ENCODE data around the gene CCNQ. TPM values are rescaled to one million over a fixed set of nuclear protein-coding genes. Genes with fewer than 3 reads are reported as not detected.

Gene CCNQ
- total and polyA plus RNA-seq, 2 donors (not counting 3 experiments of a cell fraction or from before 2014, with no cell fraction given), result 21.3 to 37.0 TPM

GRCh38 chrX:153582896-153583295 lies 16.0 kb downstream of the CCNQ start:
- H3K9me3 ChIP-seq (replicated peaks; ENCODE audit: control insufficient read depth, insufficient read depth, low read length), result no peaks in the 10 kb centered on the region
- TF ChIP-seq GATA2 (IDR thresholded peaks at IDR 0.05; ENCODE audit: insufficient read depth, insufficient read length, low read depth, low read length) (no peak), MAX (IDR thresholded peaks at IDR 0.05; ENCODE audit: insufficient read depth, insufficient read length) (no peak), MYC (IDR thresholded peaks at IDR 0.05; ENCODE audit: low read depth, low read length) (no peak), EZH2 (IDR thresholded peaks at IDR 0.05; ENCODE audit: borderline replicate concordance, low read depth, low read length, severe bottlenecking) (no peak), JUN (IDR thresholded peaks at IDR 0.05; ENCODE audit: borderline replicate concordance, insufficient read depth, insufficient read length, low read depth) (no peak), POLR2AphosphoS5 (IDR thresholded peaks at IDR 0.05; ENCODE audit: insufficient read depth, low read depth, low read length) (no peak), POLR2A (IDR thresholded peaks at IDR 0.05; ENCODE audit: low read depth, low read length) (no peak)
- TF ChIP-seq, protein P1, sequence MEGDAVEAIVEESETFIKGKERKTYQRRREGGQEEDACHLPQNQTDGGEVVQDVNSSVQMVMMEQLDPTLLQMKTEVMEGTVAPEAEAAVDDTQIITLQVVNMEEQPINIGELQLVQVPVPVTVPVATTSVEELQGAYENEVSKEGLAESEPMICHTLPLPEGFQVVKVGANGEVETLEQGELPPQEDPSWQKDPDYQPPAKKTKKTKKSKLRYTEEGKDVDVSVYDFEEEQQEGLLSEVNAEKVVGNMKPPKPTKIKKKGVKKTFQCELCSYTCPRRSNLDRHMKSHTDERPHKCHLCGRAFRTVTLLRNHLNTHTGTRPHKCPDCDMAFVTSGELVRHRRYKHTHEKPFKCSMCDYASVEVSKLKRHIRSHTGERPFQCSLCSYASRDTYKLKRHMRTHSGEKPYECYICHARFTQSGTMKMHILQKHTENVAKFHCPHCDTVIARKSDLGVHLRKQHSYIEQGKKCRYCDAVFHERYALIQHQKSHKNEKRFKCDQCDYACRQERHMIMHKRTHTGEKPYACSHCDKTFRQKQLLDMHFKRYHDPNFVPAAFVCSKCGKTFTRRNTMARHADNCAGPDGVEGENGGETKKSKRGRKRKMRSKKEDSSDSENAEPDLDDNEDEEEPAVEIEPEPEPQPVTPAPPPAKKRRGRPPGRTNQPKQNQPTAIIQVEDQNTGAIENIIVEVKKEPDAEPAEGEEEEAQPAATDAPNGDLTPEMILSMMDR (IDR thresholded peaks at IDR 0.05; ENCODE audit: extremely low read depth in 1 of 2, insufficient read depth in 1 of 2, low read depth in 1 of 2, low read length in 2 of 2), result no peak
- H3K79me2 ChIP-seq (ENCODE audit: control insufficient read depth, insufficient read depth, low read length), result no peaks in the 10 kb centered on the region
- intact Hi-C loops (cut with micrococcal nuclease), result no loop called here
- no TSS peak for BruUV-seq (replicated peaks)
- H3K9ac ChIP-seq (replicated peaks; ENCODE audit: extremely low read depth, insufficient read depth, low read length), result no peak overlapping the region
- no peaks in the 10 kb centered on the region for H4K20me1 ChIP-seq (replicated peaks; ENCODE audit: control insufficient read depth, extremely low read depth, insufficient read depth, low read length)
- DNase-seq (ENCODE audit: low read depth, low spot score) (peak; percentile 25), FAIRE-seq (peak; percentile 61)
- ChIA-PET CTCF (no interaction called here), POLR2A (no interaction called here)
- no peak overlapping the region for H3K4me3 ChIP-seq (replicated peaks in 1 of 3; ENCODE audit: insufficient read depth in 1 of 3, low read depth in 1 of 3, low read length in 3 of 3)
- no peak overlapping the region for H3K27ac ChIP-seq (ENCODE audit: insufficient read depth, low read depth, low read length)
- H3K36me3 ChIP-seq (ENCODE audit: control insufficient read depth in 2 of 2, extremely low read depth in 1 of 2, insufficient read depth in 2 of 2, low read length in 2 of 2), result no peaks in the 10 kb centered on the region
- H3K4me1 ChIP-seq (ENCODE audit: control insufficient read depth, extremely low read depth, insufficient read depth, low read length), result no peaks in the 10 kb centered on the region
- dilution Hi-C loops (cut with MboI; ENCODE audit: extremely low pct_ligation_motif_present, low sequenced_read_pairs), result no loop called here
- H2AFZ ChIP-seq (ENCODE audit: low read depth, low read length), result no peak overlapping the region
- no peak overlapping the region for H3K4me2 ChIP-seq (ENCODE audit: insufficient read depth, low read length)
- H3K27me3 ChIP-seq (ENCODE audit: control insufficient read depth in 2 of 2, insufficient read depth in 2 of 2, low read length in 2 of 2), result no peaks in the 10 kb centered on the region
- no peaks in the 10 kb centered on the region for H3K9me1 ChIP-seq (replicated peaks; ENCODE audit: control insufficient read depth, extremely low read depth, insufficient read depth, low read length)
